GM12801 (cell line): ENCODE measurements around the gene ZNF766.

Experiments
- TF ChIP-seq, protein P1 (sequence below): IDR thresholded peaks from one replicate; pipeline ENCODE4 v1.5.1; 2011; ENCODE audit warnings: control low read depth; ENCODE audit not compliant: insufficient read length; ENCODE audit errors: extremely low read depth

Gene ZNF766

DNA sequence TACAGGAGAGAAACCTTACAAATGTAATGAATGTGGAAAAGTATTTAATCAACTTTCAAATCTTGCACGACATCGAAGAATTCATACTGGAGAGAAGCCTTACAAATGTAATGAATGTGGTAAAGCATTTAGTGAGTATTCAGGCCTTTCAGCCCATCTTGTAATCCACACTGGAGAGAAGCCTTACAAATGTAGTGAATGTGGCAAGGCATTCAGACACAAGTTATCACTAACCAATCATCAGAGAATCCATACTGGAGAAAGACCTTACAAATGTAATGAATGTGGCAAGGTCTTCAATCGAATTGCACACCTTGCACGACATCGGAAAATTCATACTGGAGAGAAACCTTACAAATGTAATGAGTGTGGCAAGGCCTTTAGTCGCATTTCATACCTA is 53.0 kb downstream of the ZNF766 start:
- TF ChIP-seq, protein P1, sequence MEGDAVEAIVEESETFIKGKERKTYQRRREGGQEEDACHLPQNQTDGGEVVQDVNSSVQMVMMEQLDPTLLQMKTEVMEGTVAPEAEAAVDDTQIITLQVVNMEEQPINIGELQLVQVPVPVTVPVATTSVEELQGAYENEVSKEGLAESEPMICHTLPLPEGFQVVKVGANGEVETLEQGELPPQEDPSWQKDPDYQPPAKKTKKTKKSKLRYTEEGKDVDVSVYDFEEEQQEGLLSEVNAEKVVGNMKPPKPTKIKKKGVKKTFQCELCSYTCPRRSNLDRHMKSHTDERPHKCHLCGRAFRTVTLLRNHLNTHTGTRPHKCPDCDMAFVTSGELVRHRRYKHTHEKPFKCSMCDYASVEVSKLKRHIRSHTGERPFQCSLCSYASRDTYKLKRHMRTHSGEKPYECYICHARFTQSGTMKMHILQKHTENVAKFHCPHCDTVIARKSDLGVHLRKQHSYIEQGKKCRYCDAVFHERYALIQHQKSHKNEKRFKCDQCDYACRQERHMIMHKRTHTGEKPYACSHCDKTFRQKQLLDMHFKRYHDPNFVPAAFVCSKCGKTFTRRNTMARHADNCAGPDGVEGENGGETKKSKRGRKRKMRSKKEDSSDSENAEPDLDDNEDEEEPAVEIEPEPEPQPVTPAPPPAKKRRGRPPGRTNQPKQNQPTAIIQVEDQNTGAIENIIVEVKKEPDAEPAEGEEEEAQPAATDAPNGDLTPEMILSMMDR, result no peak

DNA sequence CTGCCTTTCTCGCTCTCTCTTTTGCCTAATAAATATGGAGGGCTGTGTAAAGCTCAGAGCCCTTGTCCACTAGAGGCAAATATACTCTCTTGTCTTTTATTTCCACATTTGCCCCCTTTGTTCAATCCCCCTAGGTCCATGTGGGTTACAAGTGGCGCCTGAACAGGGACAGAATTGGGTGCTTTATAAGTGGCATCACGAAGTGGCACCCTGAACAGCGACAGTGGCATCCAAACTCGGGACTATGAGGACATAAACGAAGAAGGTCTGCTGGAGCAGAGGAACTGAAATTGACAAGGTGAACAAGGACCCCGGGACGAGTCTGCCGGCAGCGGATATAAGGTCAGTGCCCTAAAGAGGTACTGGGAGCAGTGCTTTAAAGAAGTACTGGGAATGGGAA is 62.4 kb downstream of the ZNF766 start:
- TF ChIP-seq, protein P1, result no peak

DNA sequence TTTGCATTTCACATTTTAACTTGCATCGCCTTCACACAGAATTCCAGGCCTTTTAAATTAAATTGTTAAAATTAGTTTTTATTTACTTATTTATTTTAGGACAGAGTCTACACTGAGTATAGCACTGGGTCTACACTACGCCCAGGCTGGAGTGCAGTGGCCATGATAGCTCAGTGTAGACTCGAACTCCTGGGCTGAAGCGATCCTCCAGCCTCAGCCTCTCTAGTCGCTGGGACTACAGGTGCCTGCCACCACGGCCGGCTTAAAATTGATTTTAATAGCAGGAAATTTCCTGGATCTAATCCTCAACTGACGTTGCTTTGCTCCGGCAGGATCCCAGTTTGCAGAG is 66.4 kb downstream of the ZNF766 start:
- TF ChIP-seq, protein P1, result no peak

DNA sequence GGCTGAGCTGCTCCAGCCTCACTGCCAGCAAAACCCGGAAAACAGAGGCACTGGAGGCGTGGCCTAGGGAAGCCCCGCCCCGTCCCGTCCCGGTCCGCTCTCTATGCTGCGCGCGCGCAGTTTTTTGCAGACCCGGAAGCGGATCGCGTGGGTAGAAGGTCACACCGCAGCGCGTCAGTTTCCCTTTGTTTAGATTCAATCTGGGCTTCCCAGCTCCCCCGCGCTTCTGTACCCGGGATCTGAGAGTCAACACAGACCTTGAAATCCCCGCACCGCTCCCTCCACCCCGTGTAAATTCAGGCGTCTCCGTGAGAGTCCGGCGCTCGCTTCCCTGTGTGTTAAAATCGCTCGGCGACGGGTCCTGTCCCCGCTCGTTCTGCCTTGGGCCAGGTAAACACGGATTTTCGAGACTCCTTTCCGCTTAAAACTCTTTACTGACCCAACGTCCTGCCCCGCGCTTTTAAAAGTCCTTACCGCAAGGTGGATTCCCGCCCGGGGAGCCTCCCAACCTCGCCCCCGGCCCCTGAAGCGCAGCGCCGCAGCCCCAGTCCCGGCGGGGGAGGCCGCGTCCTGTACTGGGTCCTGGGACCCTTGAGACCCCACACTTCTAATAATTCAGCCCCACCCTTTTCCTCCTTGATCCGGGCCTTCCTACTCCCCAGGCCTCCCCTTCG is 66.9 kb downstream of the ZNF766 start, which contains the start of gene ZNF610:
Gene ZNF610 (plus strand): TSS at position 127 of the 674 bp plus-strand sequence. CDS start 12,930 bp downstream, outside the sequence.
- TF ChIP-seq, protein P1, result no peak

DNA sequence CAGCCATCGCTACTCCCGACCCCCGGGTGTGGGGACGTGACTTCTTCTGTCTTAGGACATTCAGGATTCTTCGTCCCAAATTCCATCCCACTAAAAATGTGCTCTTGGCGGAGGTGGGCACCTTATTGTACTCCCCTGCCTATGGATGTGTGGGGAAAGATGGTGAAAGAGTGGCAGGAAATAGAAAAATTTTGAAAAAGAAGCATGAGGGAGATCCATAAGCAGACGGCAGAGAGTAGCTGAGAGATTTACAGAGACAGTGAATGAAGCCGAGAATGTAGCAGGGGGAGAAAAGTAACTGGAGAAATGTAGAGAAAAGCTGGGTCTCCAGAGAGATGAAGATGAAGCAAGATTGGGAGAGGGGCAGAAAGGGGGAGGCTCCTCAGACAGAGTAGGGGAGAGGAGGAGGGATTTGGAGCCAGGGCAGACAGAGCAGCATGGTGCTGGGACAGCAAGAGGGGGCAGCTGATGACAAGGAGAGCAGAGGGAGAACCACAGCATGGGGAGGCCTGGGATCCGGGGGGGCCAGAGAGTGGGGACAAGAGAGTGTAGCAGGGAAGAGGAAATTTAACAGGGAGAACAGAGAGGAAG is 67.5 kb downstream of the ZNF766 start:
- TF ChIP-seq, protein P1, result no peak

DNA sequence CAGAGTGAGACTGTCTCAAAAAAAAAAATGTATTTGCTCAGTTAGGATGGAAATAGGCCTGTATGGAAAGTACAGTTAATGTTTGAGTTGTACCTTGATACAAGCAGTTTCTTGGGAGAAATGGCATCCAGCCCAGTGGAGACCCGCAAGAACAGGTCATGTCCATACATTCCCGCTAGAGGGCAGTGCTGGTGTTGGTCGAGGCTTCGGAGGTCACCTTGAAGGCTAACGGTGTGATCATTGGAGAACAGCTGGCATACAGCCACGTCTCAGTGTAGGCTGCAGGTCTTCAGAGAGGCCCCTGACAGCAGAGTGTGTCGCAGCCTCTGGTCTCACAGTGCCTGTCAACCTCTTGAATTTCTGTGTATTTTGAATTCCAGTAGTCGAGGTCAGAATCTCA is 74.2 kb downstream of the ZNF766 start:
- TF ChIP-seq, protein P1, result no peak

DNA sequence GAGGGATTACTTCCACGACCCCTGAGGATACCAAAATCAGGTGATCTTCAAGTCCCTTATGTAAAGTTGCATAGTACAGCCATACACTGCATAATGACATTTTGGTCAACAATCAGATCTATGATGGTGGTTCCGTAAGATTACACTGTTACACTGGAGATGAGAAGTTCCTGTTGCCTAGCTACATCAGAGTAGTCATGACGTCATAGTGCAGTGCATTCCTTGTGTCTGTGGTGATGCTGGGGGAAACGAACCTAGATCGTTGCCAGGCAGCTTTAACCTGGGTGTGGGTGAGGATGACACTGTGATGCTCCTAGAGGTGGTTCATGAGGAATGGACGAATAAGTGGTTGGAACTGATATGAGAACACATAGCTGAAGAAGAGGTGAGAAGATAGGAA is 75.8 kb downstream of the ZNF766 start:
- TF ChIP-seq, protein P1, result no peak
